Spleen (tissue), 11 donors: ENCODE data around the gene ATP10B. TPM values are rescaled to one million over a fixed set of nuclear protein-coding genes. Genes with fewer than 3 reads are reported as not detected.

Experiments
- DNase-seq: peaks from one replicate; pipeline ENCODE4 v3.0.0-alpha.2; 2020
- H3K27ac ChIP-seq, 8 donors: fragments of 200-600 bp; sonication (generic) in 7 of 8; 1 replicate in 4 of 8; 2 replicates in 4 of 8; pipeline versions ENCODE4 v1.5.0 to v1.8.0; 2016 to 2021; ENCODE audit warnings: inconsistent platforms in 4 of 8, mild to moderate bottlenecking in 4 of 8, moderate library complexity in 1 of 8
- H3K27me3 ChIP-seq, 7 donors: fragments of 200-600 bp; sonication (generic) in 6 of 7; replicated peaks in 1 of 7; 1 replicate in 4 of 7; 2 replicates in 3 of 7; pipeline versions ENCODE4 v1.5.0 to v1.8.0; 2016 to 2021; ENCODE audit warnings: inconsistent platforms in 3 of 7, mild to moderate bottlenecking in 1 of 7
- H3K36me3 ChIP-seq, 6 donors: fragments of 200-600 bp; sonication (generic) in 5 of 6; 1 replicate in 4 of 6; 2 replicates in 2 of 6; pipeline versions ENCODE4 v1.5.0 to v1.8.0; 2016 to 2021; ENCODE audit warnings: inconsistent platforms in 2 of 6
- H3K4me1 ChIP-seq, 6 donors: fragments of 200-600 bp; sonication (generic) in 5 of 6; 1 replicate in 3 of 6; 2 replicates in 3 of 6; pipeline versions ENCODE4 v1.5.0 to v1.8.0; 2016 to 2021; ENCODE audit warnings: inconsistent platforms in 3 of 6
- H3K4me3 ChIP-seq, 8 donors: fragments of 200-600 bp; sonication (generic) in 7 of 8; 1 replicate in 4 of 8; 2 replicates in 4 of 8; pipeline versions ENCODE4 v1.5.0 to v1.8.0; 2016 to 2021; ENCODE audit warnings: inconsistent platforms in 4 of 8, mild to moderate bottlenecking in 4 of 8, moderate library complexity in 2 of 8
- H3K9me3 ChIP-seq, 8 donors: fragments of 200-600 bp; sonication (generic) in 7 of 8; 1 replicate in 4 of 8; 2 replicates in 4 of 8; pipeline versions ENCODE4 v1.5.0 to v1.8.0; 2016 to 2021; ENCODE audit warnings: inconsistent platforms in 4 of 8
- CTCF ChIP-seq, 11 experiments: fragments of 200-600 bp in 7 of 11; fragments of 450-650 bp in 4 of 11; sonication (generic) in 4 of 11; IDR thresholded peaks in 8 of 11; conservative IDR thresholded peaks in 3 of 11; 1 replicate in 7 of 11; 2 replicates in 4 of 11; pipeline versions ENCODE4 v1.4.0 to v1.8.0; 2016 to 2021; ENCODE audit warnings: antibody characterized with exemption in 11 of 11, inconsistent platforms in 4 of 11, mild to moderate bottlenecking in 1 of 11
- POLR2A ChIP-seq, 3 donors: fragments of 450-650 bp; IDR thresholded peaks; one replicate each; pipeline ENCODE4 v1.5.1; 2017; ENCODE audit warnings: antibody characterized with exemption in 3 of 3, mild to moderate bottlenecking in 1 of 3
- POLR2AphosphoS5 ChIP-seq, 3 donors: sonication (generic); formaldehyde crosslinking; IDR thresholded peaks; one replicate each; pipeline ENCODE4 v1.5.1; 2017; ENCODE audit warnings: antibody characterized with exemption in 3 of 3
- WGBS, 5 donors: extraction: QIAGEN DNeasy Blood & Tissue Kit in 3 of 5; methylation state at CpG; one replicate each; pipeline versions ENCODE4 v1.1.5 to v1.1.7; 2013 to 2018; 5-methylcytosine and 5-hydroxymethylcytosine counted together
- intact Hi-C: fragments of 100-400 bp; cut with DNase I; formaldehyde crosslinking; loops from one replicate; pipeline ENCODE4 v1.15.0; 2023; ENCODE audit warnings: low total_unique reads
- polyA plus RNA-seq, 3 donors: library from polyadenylated mRNA; stranded (reverse); fragments of 200-250 nt; gene quantifications; one replicate each; pipeline ENCODE4 v1.2.1, GENCODE V29; 2013
- total RNA-seq, 7 donors: library from RNA; depleted of rRNA in 3 of 7; stranded (reverse); fragments of >200 nt in 3 of 7; fragmentation: NEBNext Ultra II Directional in 4 of 7; extraction: Animal tissue kit (Norgen Biotek cat#: 25700) in 4 of 7; gene quantifications; one replicate each; pipeline versions ENCODE4 v1.1.0 to v1.2.1, GENCODE V29; 2016 to 2021
- donor health status: healthy with polysubstance abuse.
- donor health status: DM: no; HTN: no; CAD: no; lungs with moderate emphysema.
- donor health status: DM: no; HTN: no; CAD: no.
- donor health status: Bipolar disorder and iron deficiency.
- donor health status: healthy.
- donor health status: DM: no; HTN: no; CAD: no.
- donor health status: DM: yes; HTN: yes; CAD: no.

Gene ATP10B
- total and polyA plus RNA-seq, 10 donors = 0.06 TPM; not detected in 9

GRCh38 chr5:160641405-160641804 is 210.6 kb downstream of the ATP10B start:
- Histone ChIP-seq H3K36me3 (no peaks in the 10 kb centered on the region), H3K4me3 (no peak overlapping the region), H3K27me3 (peaks cover 0 to 13% (median 0%) of the 10 kb centered on the region in 7 donors), H3K9me3 (no peaks in the 10 kb centered on the region), H3K4me1 (no peaks in the 10 kb centered on the region), H3K27ac (no peak overlapping the region)
- intact Hi-C loops = no loop called here
- DNase-seq = no peak
- no peak for TF ChIP-seq CTCF (IDR thresholded peaks at IDR 0.05 in 8 of 11, conservative IDR thresholded peaks at IDR 0.05 in 3 of 11)
- TF ChIP-seq POLR2A (IDR thresholded peaks at IDR 0.05) = no peak

- no peak for TF ChIP-seq POLR2AphosphoS5 (IDR thresholded peaks at IDR 0.05)
- TF ChIP-seq CTCF (IDR thresholded peaks at IDR 0.05 in 8 of 11, conservative IDR thresholded peaks at IDR 0.05 in 3 of 11) = no peak
- no peak for TF ChIP-seq POLR2A (IDR thresholded peaks at IDR 0.05)
- no peak for DNase-seq
- intact Hi-C loops = no loop called here
- H3K27me3 ChIP-seq = peaks cover 0 to 13% (median 0%) of the 10 kb centered on the region in 7 donors
- H3K4me1 ChIP-seq = no peaks in the 10 kb centered on the region
- 71 to 89% (median 81%) methylated on average over 7 of the region's 7 CpGs for WGBS, 5 donors
- no peak overlapping the region for H3K27ac ChIP-seq
- H3K36me3 ChIP-seq = no peaks in the 10 kb centered on the region
- H3K9me3 ChIP-seq = no peaks in the 10 kb centered on the region
- no peak overlapping the region for H3K4me3 ChIP-seq
Measured at GRCh38 chr5:160640406-160640805, 211.6 kb downstream of the ATP10B start.

GRCh38 chr5:160638161-160638742 is 213.8 kb downstream of the ATP10B start:
- no peaks in the 10 kb centered on the region for H3K36me3 ChIP-seq
- DNase-seq = no peak
- WGBS, 5 donors = 71 to 77% (median 72%) methylated on average over 3 of the region's 3 CpGs
- intact Hi-C loops = no loop called here
- no peak overlapping the region for H3K27ac ChIP-seq
- no peak for TF ChIP-seq POLR2AphosphoS5 (IDR thresholded peaks at IDR 0.05)
- TF ChIP-seq POLR2A (IDR thresholded peaks at IDR 0.05) = no peak
- TF ChIP-seq CTCF (IDR thresholded peaks at IDR 0.05 in 8 of 11, conservative IDR thresholded peaks at IDR 0.05 in 3 of 11) = no peak
- H3K27me3 ChIP-seq = peaks cover 0 to 13% (median 0%) of the 10 kb centered on the region in 7 donors
- no peak overlapping the region for H3K4me3 ChIP-seq
- H3K4me1 ChIP-seq = no peaks in the 10 kb centered on the region
- peaks cover 0 to under 1% (median 0%) of the 10 kb centered on the region in 8 donors for H3K9me3 ChIP-seq

- intact Hi-C loops = no loop called here
- 64 to 80% (median 78%) methylated on average over 4 of the region's 4 CpGs for WGBS, 5 donors
- peaks cover 0 to 3% (median 0%) of the 10 kb centered on the region in 8 donors for H3K9me3 ChIP-seq
- H3K27me3 ChIP-seq = peaks cover 0 to 13% (median 0%) of the 10 kb centered on the region in 7 donors
- no peak overlapping the region for H3K27ac ChIP-seq
- H3K36me3 ChIP-seq = no peaks in the 10 kb centered on the region
- H3K4me1 ChIP-seq = no peaks in the 10 kb centered on the region
- TF ChIP-seq POLR2AphosphoS5 (IDR thresholded peaks at IDR 0.05) (no peak), CTCF (IDR thresholded peaks at IDR 0.05 in 8 of 11, conservative IDR thresholded peaks at IDR 0.05 in 3 of 11) (no peak)
- no peak overlapping the region for H3K4me3 ChIP-seq
- DNase-seq = no peak
Measured at GRCh38 chr5:160637357-160638090, 214.5 kb downstream of the ATP10B start.
